ENCODE results near the gene ZNF318.
"Not testable (repeated sequence)": the region's sequence is repeated elsewhere in the genome, so short reads cannot be mapped to it uniquely, and the experiment has no call there.

The ZNF318 gene

DNA sequence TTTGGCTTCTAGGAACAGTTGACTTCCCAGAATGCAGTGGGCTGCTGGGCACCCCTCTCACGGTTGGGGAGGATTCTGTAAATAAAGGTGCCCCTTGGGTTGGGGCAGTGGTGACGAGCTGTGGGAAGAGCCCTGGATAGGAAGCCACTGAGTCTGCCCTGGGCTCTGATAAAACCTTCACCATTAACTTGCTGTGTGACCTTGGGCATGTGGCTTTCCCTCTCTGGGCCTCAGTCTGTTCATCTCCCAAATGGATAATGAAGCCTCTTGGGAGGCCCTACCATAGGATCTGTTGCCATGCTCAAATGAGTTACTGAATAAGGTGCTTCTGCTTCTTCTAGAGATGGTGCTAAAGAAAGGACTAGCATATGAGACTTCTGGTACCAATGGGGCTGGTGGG, 64.6 kb downstream of the ZNF318 start:
- Histone ChIP-seq H3K4me2 (ENCODE audit: insufficient read depth, low read length) (no peak overlapping the region), H2AFZ (ENCODE audit: low read depth, low read length) (no peak overlapping the region), H3K9ac (ENCODE audit: low read depth, low read length) (no peak overlapping the region), H3K27ac (ENCODE audit: low read length) (no peak overlapping the region), H3K4me3 (ENCODE audit: low read depth in 1 of 2, low read length in 2 of 2) (no peak overlapping the region), H3K79me2 (ENCODE audit: insufficient read depth, low read length) (no peaks in the 10 kb centered on the region), H3K4me1 (ENCODE audit: insufficient read depth, low read length) (no peaks in the 10 kb centered on the region), H3K27me3 (ENCODE audit: insufficient read depth, low read length, poor library complexity) (no peaks in the 10 kb centered on the region), H3K36me3 (ENCODE audit: insufficient read depth, low read length) (no peaks in the 10 kb centered on the region), H4K20me1 (ENCODE audit: insufficient read depth, low read length) (0 out of 2 replicates have a peak, but pooled peaks cover 5% of the 10 kb centered on the region), H3K9me3 (ENCODE audit: insufficient read depth, low read length, severe bottlenecking) (no peaks in the 10 kb centered on the region)
- ATAC-seq (ENCODE audit: insufficient read depth, low read depth) = no peak
- no peak for TF ChIP-seq EZH2 (IDR thresholded peaks at IDR 0.05; ENCODE audit: borderline replicate concordance, low read depth, low read length, severe bottlenecking)
- TF ChIP-seq, protein P1, sequence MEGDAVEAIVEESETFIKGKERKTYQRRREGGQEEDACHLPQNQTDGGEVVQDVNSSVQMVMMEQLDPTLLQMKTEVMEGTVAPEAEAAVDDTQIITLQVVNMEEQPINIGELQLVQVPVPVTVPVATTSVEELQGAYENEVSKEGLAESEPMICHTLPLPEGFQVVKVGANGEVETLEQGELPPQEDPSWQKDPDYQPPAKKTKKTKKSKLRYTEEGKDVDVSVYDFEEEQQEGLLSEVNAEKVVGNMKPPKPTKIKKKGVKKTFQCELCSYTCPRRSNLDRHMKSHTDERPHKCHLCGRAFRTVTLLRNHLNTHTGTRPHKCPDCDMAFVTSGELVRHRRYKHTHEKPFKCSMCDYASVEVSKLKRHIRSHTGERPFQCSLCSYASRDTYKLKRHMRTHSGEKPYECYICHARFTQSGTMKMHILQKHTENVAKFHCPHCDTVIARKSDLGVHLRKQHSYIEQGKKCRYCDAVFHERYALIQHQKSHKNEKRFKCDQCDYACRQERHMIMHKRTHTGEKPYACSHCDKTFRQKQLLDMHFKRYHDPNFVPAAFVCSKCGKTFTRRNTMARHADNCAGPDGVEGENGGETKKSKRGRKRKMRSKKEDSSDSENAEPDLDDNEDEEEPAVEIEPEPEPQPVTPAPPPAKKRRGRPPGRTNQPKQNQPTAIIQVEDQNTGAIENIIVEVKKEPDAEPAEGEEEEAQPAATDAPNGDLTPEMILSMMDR (IDR thresholded peaks at IDR 0.05; ENCODE audit: borderline replicate concordance, extremely low read depth, low read length, poor library complexity, severe bottlenecking) = no peak
- DNase-seq = no peak

DNA sequence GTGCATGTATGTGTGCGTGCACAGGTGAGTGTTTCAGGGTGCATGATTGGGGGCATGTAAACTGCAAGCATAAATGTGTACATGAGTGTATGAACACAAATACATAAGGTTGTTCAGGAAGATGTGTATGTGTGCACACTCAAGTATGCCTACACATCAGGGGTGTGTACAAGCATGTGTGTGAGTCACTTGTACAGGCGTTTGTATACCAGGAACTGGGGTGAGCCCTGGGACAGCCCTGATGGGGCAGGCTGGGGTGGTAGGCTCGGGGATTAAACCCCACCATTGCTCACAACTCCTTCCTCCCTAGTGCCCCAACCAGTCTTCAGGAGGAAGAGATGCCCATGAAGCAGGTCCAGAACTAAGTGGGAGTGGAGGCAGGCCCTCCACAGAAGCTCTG, 65.1 kb downstream of the ZNF318 start:
- DNase-seq = no peak
- no peak for ATAC-seq (ENCODE audit: insufficient read depth, low read depth)
- H3K4me1 ChIP-seq (ENCODE audit: insufficient read depth, low read length) = no peaks in the 10 kb centered on the region
- H2AFZ ChIP-seq (ENCODE audit: low read depth, low read length) = no peak overlapping the region
- no peaks in the 10 kb centered on the region for H3K9me3 ChIP-seq (ENCODE audit: insufficient read depth, low read length, severe bottlenecking)
- no peaks in the 10 kb centered on the region for H3K79me2 ChIP-seq (ENCODE audit: insufficient read depth, low read length)
- no peaks in the 10 kb centered on the region for H3K36me3 ChIP-seq (ENCODE audit: insufficient read depth, low read length)
- H3K27me3 ChIP-seq (ENCODE audit: insufficient read depth, low read length, poor library complexity) = no peaks in the 10 kb centered on the region
- H3K4me2 ChIP-seq (ENCODE audit: insufficient read depth, low read length) = no peak overlapping the region
- no peak overlapping the region for H3K4me3 ChIP-seq (ENCODE audit: low read depth in 1 of 2, low read length in 2 of 2)
- TF ChIP-seq, protein P1 (IDR thresholded peaks at IDR 0.05; ENCODE audit: borderline replicate concordance, extremely low read depth, low read length, poor library complexity, severe bottlenecking) = no peak
- no peak for TF ChIP-seq EZH2 (IDR thresholded peaks at IDR 0.05; ENCODE audit: borderline replicate concordance, low read depth, low read length, severe bottlenecking)
- no peak overlapping the region for H3K9ac ChIP-seq (ENCODE audit: low read depth, low read length)
- no peak overlapping the region for H3K27ac ChIP-seq (ENCODE audit: low read length)
- H4K20me1 ChIP-seq (ENCODE audit: insufficient read depth, low read length) = 0 out of 2 replicates have a peak, but pooled peaks cover 5% of the 10 kb centered on the region

DNA sequence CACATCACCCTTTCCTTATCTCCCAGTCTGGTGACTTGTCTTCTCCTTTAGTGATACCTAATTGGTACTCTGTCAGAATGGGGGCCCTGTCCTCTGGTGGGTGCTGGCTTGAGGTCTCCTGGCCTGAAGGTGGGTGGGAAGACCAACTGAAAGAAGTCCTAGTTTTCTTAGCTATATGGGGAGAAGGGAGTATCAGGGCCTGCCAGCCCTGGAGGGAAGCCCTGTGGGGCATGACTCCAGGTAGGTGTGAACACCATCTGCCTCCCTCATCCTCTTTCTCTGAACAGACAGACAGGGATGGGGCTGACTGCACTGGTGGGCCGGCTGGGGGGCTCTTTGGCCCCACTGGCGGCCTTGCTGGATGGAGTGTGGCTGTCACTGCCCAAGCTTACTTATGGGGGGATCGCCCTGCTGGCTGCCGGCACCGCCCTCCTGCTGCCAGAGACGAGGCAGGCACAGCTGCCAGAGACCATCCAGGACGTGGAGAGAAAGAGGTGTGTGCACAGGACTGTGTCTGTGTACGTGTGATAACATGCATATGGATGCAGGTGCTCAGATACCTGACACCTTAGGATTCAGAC, 65.6 kb downstream of the ZNF318 start:
- no peak for ATAC-seq (ENCODE audit: insufficient read depth, low read depth)

DNA sequence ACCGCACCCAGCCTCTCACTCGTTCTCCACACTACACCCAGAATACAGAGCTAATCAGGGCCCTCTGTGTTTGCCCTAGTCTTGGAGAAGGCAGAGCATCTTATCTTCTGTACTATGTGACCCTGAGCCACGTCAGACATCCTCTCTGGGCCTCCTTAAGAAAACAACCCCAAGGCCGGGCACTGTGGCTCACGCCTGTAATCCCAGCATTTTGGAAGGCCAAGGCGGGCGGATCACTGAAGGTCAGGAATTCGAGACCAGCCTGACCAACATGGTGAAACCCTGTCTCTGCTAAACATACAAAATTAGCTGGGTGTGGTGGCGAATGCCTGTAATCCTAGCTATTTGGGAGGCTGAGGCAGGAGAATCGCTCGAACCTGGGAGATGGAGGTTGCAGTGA, 66.4 kb downstream of the ZNF318 start:
- not testable (repeated sequence) for H2AFZ ChIP-seq (ENCODE audit: low read depth, low read length); DNase-seq; H3K36me3 ChIP-seq (ENCODE audit: insufficient read depth, low read length); H3K4me2 ChIP-seq (ENCODE audit: insufficient read depth, low read length); H3K9me3 ChIP-seq (ENCODE audit: insufficient read depth, low read length, severe bottlenecking); H3K27me3 ChIP-seq (ENCODE audit: insufficient read depth, low read length, poor library complexity); H3K27ac ChIP-seq (ENCODE audit: low read length); ATAC-seq (ENCODE audit: insufficient read depth, low read depth); H4K20me1 ChIP-seq (ENCODE audit: insufficient read depth, low read length); H3K9ac ChIP-seq (ENCODE audit: low read depth, low read length); H3K79me2 ChIP-seq (ENCODE audit: insufficient read depth, low read length); H3K4me1 ChIP-seq (ENCODE audit: insufficient read depth, low read length); H3K4me3 ChIP-seq (ENCODE audit: low read depth in 1 of 2, low read length in 2 of 2)

More for the DNA sequence above, 65.6 kb downstream of the ZNF318 start:
- Histone ChIP-seq H2AFZ (ENCODE audit: low read depth, low read length) (no peak overlapping the region), H3K27ac (ENCODE audit: low read length) (no peak overlapping the region), H3K9ac (ENCODE audit: low read depth, low read length) (no peak overlapping the region), H3K4me3 (ENCODE audit: low read depth in 1 of 2, low read length in 2 of 2) (no peak overlapping the region), H3K9me3 (ENCODE audit: insufficient read depth, low read length, severe bottlenecking) (no peaks in the 10 kb centered on the region), H3K36me3 (ENCODE audit: insufficient read depth, low read length) (no peaks in the 10 kb centered on the region), H3K4me1 (ENCODE audit: insufficient read depth, low read length) (no peaks in the 10 kb centered on the region), H3K4me2 (ENCODE audit: insufficient read depth, low read length) (no peak overlapping the region), H4K20me1 (ENCODE audit: insufficient read depth, low read length) (0 out of 2 replicates have a peak, but pooled peaks cover 5% of the 10 kb centered on the region), H3K27me3 (ENCODE audit: insufficient read depth, low read length, poor library complexity) (no peaks in the 10 kb centered on the region), H3K79me2 (ENCODE audit: insufficient read depth, low read length) (no peaks in the 10 kb centered on the region)
- no peak for DNase-seq
- no peak for TF ChIP-seq EZH2 (IDR thresholded peaks at IDR 0.05; ENCODE audit: borderline replicate concordance, low read depth, low read length, severe bottlenecking)
- TF ChIP-seq, protein P1 (IDR thresholded peaks at IDR 0.05; ENCODE audit: borderline replicate concordance, extremely low read depth, low read length, poor library complexity, severe bottlenecking) = no peak
